RWPE2 (cell line): ENCODE measurements around the gene ATCAY.

Experiments
- ATAC-seq: fragments of 200-7000 bp; cut with Tn5 transposase; 3 replicates; pipeline ENCODE4 v1.9.1; 2021; ENCODE audit warnings: low read depth
- DNase-seq: peaks from one replicate; pipeline ENCODE4 v3.0.0-alpha.2; 2020; ENCODE audit warnings: low spot score
- H3K27ac ChIP-seq: fragments of 450-650 bp; 2 replicates; pipeline ENCODE4 v1.5.1; 2017; ENCODE audit warnings: mild to moderate bottlenecking; ENCODE audit not compliant: poor library complexity, severe bottlenecking
- H3K27me3 ChIP-seq: fragments of 250-450 bp; sonication (Bioruptor Pico); 2 replicates; pipeline ENCODE4 v1.5.1; 2021; ENCODE audit warnings: mild to moderate bottlenecking, moderate library complexity; ENCODE audit not compliant: insufficient read depth, poor library complexity, severe bottlenecking
- H3K36me3 ChIP-seq: fragments of 250-450 bp; sonication (Bioruptor Pico); 2 replicates; pipeline ENCODE4 v1.5.1; 2020; ENCODE audit warnings: low read depth, mild to moderate bottlenecking, moderate library complexity
- H3K4me1 ChIP-seq: fragments of 250-450 bp; sonication (Bioruptor Pico); 2 replicates; pipeline ENCODE4 v1.5.1; 2021; ENCODE audit warnings: mild to moderate bottlenecking, moderate library complexity; ENCODE audit not compliant: insufficient read depth, poor library complexity, severe bottlenecking
- H3K4me3 ChIP-seq: fragments of 250-450 bp; sonication (Bioruptor Pico); 2 replicates; pipeline ENCODE4 v1.5.1; 2021; ENCODE audit warnings: mild to moderate bottlenecking, moderate library complexity; ENCODE audit not compliant: severe bottlenecking
- H3K9me3 ChIP-seq: fragments of 250-450 bp; sonication (Bioruptor Pico); 2 replicates; pipeline ENCODE4 v1.5.1; 2021; ENCODE audit warnings: mild to moderate bottlenecking, moderate library complexity; ENCODE audit not compliant: severe bottlenecking
- CTCF ChIP-seq: fragments of 450-650 bp; IDR thresholded peaks from one replicate; pipeline ENCODE4 v1.5.1; 2017; ENCODE audit warnings: mild to moderate bottlenecking, moderate library complexity; ENCODE audit not compliant: poor library complexity, severe bottlenecking

Gene ATCAY

GRCh38 chr19:3897936-3898335, 17.5 kb downstream of the ATCAY start:
- no peaks in the 10 kb centered on the region for H3K27me3 ChIP-seq
- TF ChIP-seq CTCF = no peak
- ATAC-seq = no peak

GRCh38 chr19:3898426-3898825, 17.9 kb downstream of the ATCAY start:
- no peaks in the 10 kb centered on the region for H3K27me3 ChIP-seq
- ATAC-seq (no peak), DNase-seq (no peak)
- no peak overlapping the region for H3K27ac ChIP-seq
- no peak overlapping the region for H3K4me3 ChIP-seq
- TF ChIP-seq CTCF = no peak
- H3K9me3 ChIP-seq = no peaks in the 10 kb centered on the region
- no peaks in the 10 kb centered on the region for H3K36me3 ChIP-seq
- no peaks in the 10 kb centered on the region for H3K4me1 ChIP-seq

More at GRCh38 chr19:3897936-3898335, 17.5 kb downstream of the ATCAY start:
- H3K36me3 ChIP-seq = no peaks in the 10 kb centered on the region
- no peaks in the 10 kb centered on the region for H3K9me3 ChIP-seq
- H3K4me3 ChIP-seq = no peak overlapping the region
- no peaks in the 10 kb centered on the region for H3K4me1 ChIP-seq
- DNase-seq = no peak
- H3K27ac ChIP-seq = no peak overlapping the region

GRCh38 chr19:3899531-3900294, 19.2 kb downstream of the ATCAY start:
- Histone ChIP-seq H3K27ac (no peak overlapping the region), H3K27me3 (no peaks in the 10 kb centered on the region), H3K4me3 (no peak overlapping the region), H3K9me3 (no peaks in the 10 kb centered on the region), H3K4me1 (no peaks in the 10 kb centered on the region), H3K36me3 (no peaks in the 10 kb centered on the region)
- DNase-seq (no peak), ATAC-seq (no peak)
- TF ChIP-seq CTCF = no peak

- no peaks in the 10 kb centered on the region for H3K9me3 ChIP-seq
- H3K4me3 ChIP-seq = no peak overlapping the region
- ATAC-seq = no peak
- H3K27me3 ChIP-seq = no peaks in the 10 kb centered on the region
- no peak for DNase-seq
- H3K27ac ChIP-seq = no peak overlapping the region
- TF ChIP-seq CTCF = no peak
- H3K36me3 ChIP-seq = no peaks in the 10 kb centered on the region
- no peaks in the 10 kb centered on the region for H3K4me1 ChIP-seq
Measured at GRCh38 chr19:3902317-3902973, 22.0 kb downstream of the ATCAY start.

GRCh38 chr19:3904233-3904632, 23.7 kb downstream of the ATCAY start:
- H3K27me3 ChIP-seq = no peaks in the 10 kb centered on the region
- ATAC-seq = no peak
- no peak for DNase-seq
- H3K4me1 ChIP-seq = no peaks in the 10 kb centered on the region
- TF ChIP-seq CTCF = no peak
- H3K36me3 ChIP-seq = no peaks in the 10 kb centered on the region
- H3K4me3 ChIP-seq = no peak overlapping the region
- H3K9me3 ChIP-seq = no peaks in the 10 kb centered on the region
- no peak overlapping the region for H3K27ac ChIP-seq
